ENCODE data around the gene GIGYF2. TPM values are rescaled to one million over a fixed set of nuclear protein-coding genes. Genes with fewer than 3 reads are reported as not detected.

GIGYF2 gene
- total RNA-seq, 1 experiment from 2014 or later: 55.3 TPM

DNA sequence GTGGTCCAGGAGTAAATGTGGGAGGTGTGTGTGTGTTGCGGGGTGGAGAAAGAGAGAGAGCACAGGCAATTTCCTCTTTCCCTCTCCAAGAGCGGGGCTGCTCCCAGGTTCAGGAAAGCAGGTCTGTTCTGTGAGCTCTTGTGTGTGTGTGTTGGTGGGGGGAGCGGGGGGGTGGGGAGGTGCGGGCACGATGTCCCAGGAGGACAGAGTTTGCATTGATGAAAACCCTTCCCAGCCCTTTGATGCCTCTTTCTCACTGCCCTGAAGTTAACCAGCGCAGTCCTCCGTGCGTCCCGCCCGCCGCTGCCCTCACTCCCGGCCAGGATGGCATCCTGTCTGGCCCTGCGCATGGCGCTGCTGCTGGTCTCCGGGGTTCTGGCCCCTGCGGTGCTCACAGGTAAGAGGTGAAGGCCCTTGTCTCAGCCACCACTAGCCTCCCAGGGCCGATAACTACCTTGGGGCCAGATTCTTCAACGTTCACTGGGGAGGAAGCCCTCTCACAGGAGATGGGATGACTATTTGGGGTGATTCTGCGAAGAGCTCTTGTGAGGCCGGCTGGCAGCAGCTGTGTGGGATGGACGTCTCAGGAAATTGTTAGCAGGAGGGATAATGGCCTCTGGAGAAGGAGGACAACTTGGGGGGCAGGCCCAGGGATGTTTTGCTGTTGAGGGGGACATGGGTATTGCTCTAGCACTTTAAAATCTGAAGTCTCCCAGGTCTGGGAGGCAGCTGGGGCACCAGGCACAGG is 173.1 kb downstream of the GIGYF2 start, which contains the start of gene SNORC:
Gene SNORC, plus strand, starts transcription at position 247 of the 748 bp plus-strand sequence. Its CDS starts 78 bp downstream, at position 325.
- no peak for TF ChIP-seq CTCF (conservative IDR thresholded peaks at IDR 0.05)
- H3K27ac Mint-ChIP-seq: peak within 1 kb of the TSS in 2 of 3 experiments; percentile 23 to 81; a peak in 3 of 7 replicates
- no peak within 1 kb of the TSS for H4K5ac ChIP-seq (ENCODE audit: insufficient read length, low read depth, low read length)

More for the DNA sequence above, 173.1 kb downstream of the GIGYF2 start, which contains the start of gene SNORC:
- Histone ChIP-seq H3K56ac (ENCODE audit: insufficient read length, low read depth, low read length) (no peak within 1 kb of the TSS), H3K23ac (ENCODE audit: insufficient read length, low read depth, low read length) (no peak within 1 kb of the TSS), H2BK20ac (ENCODE audit: low read depth, low read length, poor library complexity, severe bottlenecking) (no peak within 1 kb of the TSS), H3K14ac (ENCODE audit: insufficient read depth, low read length) (no peak within 1 kb of the TSS; the same call in 1 of the 2 replicates), H3K18ac (ENCODE audit: insufficient read length, low read depth, low read length) (no peak within 1 kb of the TSS), H2AFZ (ENCODE audit: low read length) (no peak within 1 kb of the TSS), H2AK5ac (ENCODE audit: insufficient read length, low read length) (no peak within 1 kb of the TSS), H4K20me1 (ENCODE audit: control insufficient read depth, insufficient read depth, insufficient read length) (no peaks in the 10 kb centered on the region), H3K4me2 (ENCODE audit: insufficient read depth, insufficient read length, low read length) (no peak within 1 kb of the TSS), H4K8ac (replicated peaks; ENCODE audit: insufficient read length, low read depth, low read length) (no peak within 1 kb of the TSS), H2BK5ac (ENCODE audit: insufficient read length, low read length) (no peak within 1 kb of the TSS), H3T11ph (ENCODE audit: low read length) (no peak within 1 kb of the TSS), H3K79me1 (ENCODE audit: insufficient read depth, low read depth, low read length, poor library complexity, severe bottlenecking) (no peaks in the 10 kb centered on the region), H3K9ac (ENCODE audit: extremely low read depth, insufficient read length, low read length) (no peak within 1 kb of the TSS), H2BK12ac (ENCODE audit: insufficient read length, low read depth, low read length) (no peak within 1 kb of the TSS), H3K4ac (ENCODE audit: low read depth, low read length) (no peak within 1 kb of the TSS), H3K4me1 (ENCODE audit: insufficient read depth, low read length) (no peaks in the 10 kb centered on the region), H2BK15ac (ENCODE audit: low read depth, low read length) (no peak within 1 kb of the TSS), H3K27me3 (ENCODE audit: insufficient read depth, low read length) (no peaks in the 10 kb centered on the region; the same call in 1 of the 2 replicates), H4K91ac (ENCODE audit: insufficient read length, low read depth, low read length) (no peak within 1 kb of the TSS), H3K79me2 (ENCODE audit: insufficient read depth, low read length) (no peaks in the 10 kb centered on the region), H3K9me3 (ENCODE audit: control insufficient read depth, low read depth, low read length) (no peaks in the 10 kb centered on the region), H2BK120ac (ENCODE audit: low read depth, low read length, poor library complexity, severe bottlenecking) (no peak within 1 kb of the TSS), H3K27ac (ENCODE audit: insufficient read length, low read depth, low read length) (no peak within 1 kb of the TSS), H3K23me2 (ENCODE audit: insufficient read length, low read depth, low read length, poor library complexity, severe bottlenecking) (no peaks in the 10 kb centered on the region)
- WGBS (ENCODE audit: extremely low coverage, insufficient read length, low lambda C conversion rate): no CpG with 5 or more reads among the region's 21 CpGs
- Mint-ChIP-seq H3K4me3 (peak within 1 kb of the TSS in 1 of 2 experiments; percentile 43; a peak in 1 of 5 replicates), H3K4me1 (peaks cover 0 to 8% of the 10 kb centered on the region in 2 experiments; a peak in 2 of 4 replicates), H3K9me3 (no peaks in the 10 kb centered on the region; a peak in 1 of 5 replicates), H3K36me3 (ENCODE audit: insufficient read depth in 1 of 3, low read depth in 3 of 3) (no peaks in the 10 kb centered on the region; a peak in 1 of 7 replicates), H3K27me3 (ENCODE audit: low read depth) (peaks cover 8% of the 10 kb centered on the region)
- DNase-seq: no peak

Measured in H9 (cell line).